AG04449 (cell line): Measurements from ENCODE around the gene TERB1.

ENCODE experiments used
- CTCF ChIA-PET: fragments of 350-600 bp; formaldehyde crosslinking; extraction: SDS; loops from one replicate; lab custom pipeline; 2021; ENCODE audit warnings: antibody characterized with exemption; lab: Yijun Ruan, JAX
- POLR2A ChIA-PET: fragments of 400-600, 350-600 bp; formaldehyde crosslinking; extraction: SDS; loops from one replicate; lab custom pipeline; 2020; ENCODE audit warnings: antibody characterized with exemption, inconsistent platforms; lab: Yijun Ruan, JAX
- DNase-seq: peaks from one replicate; pipeline ENCODE4 v3.0.0-alpha.2; 2010; ENCODE audit warnings: low read depth, low spot score
- H3K4me3 ChIP-seq: 2 replicates; pipeline ENCODE4 v1.5.1; 2011; ENCODE audit warnings: low read depth, mild to moderate bottlenecking, control low read depth, low read length
- TF ChIP-seq, protein P1 (sequence below): IDR thresholded peaks from one replicate; pipeline ENCODE4 v1.5.1; 2011; ENCODE audit warnings: mild to moderate bottlenecking, moderate library complexity, low read length, control low read depth, inconsistent platforms; ENCODE audit not compliant: insufficient read depth; ENCODE audit errors: missing control alignments

The TERB1 gene

DNA sequence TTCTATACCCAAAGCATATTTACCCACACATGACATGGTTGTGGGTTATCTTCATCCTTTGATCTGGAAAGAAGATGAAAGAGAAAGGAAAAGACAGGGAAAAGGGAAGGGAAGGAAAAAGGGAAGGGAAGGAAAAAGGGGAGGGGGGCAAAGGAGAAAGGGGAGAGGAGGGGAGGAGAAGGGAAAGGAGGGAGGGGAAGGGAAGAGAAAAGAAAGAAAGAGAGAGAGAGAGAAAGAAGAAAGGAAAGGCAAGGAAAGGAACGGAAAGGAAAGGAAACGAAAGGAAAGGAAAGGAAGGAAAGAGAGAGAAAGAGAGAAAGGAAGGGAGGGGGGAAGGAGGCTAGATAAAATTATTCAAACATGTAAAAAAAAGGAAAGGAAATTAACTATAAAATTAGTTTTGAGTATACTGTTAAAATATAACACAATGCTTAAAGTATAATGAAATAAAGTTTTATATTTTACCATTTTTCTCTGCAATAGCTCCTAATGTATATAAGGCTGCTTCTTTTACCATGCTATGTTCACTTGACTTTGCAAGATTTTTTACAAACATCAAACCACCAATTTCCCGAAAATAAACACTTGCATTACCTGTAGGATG lies 11.2 kb downstream of the TERB1 start:
- DNase-seq, result no peak
- ChIA-PET CTCF (no interaction called here), POLR2A (no interaction called here)
- TF ChIP-seq, protein P1, sequence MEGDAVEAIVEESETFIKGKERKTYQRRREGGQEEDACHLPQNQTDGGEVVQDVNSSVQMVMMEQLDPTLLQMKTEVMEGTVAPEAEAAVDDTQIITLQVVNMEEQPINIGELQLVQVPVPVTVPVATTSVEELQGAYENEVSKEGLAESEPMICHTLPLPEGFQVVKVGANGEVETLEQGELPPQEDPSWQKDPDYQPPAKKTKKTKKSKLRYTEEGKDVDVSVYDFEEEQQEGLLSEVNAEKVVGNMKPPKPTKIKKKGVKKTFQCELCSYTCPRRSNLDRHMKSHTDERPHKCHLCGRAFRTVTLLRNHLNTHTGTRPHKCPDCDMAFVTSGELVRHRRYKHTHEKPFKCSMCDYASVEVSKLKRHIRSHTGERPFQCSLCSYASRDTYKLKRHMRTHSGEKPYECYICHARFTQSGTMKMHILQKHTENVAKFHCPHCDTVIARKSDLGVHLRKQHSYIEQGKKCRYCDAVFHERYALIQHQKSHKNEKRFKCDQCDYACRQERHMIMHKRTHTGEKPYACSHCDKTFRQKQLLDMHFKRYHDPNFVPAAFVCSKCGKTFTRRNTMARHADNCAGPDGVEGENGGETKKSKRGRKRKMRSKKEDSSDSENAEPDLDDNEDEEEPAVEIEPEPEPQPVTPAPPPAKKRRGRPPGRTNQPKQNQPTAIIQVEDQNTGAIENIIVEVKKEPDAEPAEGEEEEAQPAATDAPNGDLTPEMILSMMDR, result no peak
- H3K4me3 ChIP-seq, result no peak overlapping the region

- TF ChIP-seq, protein P1, result no peak
- CTCF ChIA-PET, result no interaction called here
- no peak overlapping the region for H3K4me3 ChIP-seq
- POLR2A ChIA-PET, result no interaction called here
- DNase-seq, result no peak
Measured at GRCh38 chr16:66787427-66787826, 14.0 kb downstream of the TERB1 start.

DNA sequence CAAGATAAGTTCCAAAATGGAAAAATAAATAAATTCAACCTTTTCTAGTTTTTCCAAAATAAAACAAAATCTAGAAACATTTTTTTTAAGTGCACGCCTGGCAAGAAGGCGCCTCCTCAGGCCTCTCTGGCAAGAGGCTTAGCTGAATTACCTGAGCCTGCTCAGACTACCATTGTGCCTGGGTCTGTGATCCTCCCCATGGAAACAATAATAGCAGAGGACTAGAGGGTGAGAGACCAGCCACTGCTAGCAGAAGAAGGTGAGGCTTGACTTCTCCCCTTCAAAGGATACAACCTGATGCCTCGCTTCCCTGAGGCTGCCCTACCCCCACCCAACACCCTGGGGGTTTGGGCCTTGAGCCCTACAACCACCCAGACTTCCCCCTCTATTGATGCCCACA lies 14.8 kb downstream of the TERB1 start:
- TF ChIP-seq, protein P1, result no peak
- H3K4me3 ChIP-seq, result no peak overlapping the region
- ChIA-PET CTCF (no interaction called here), POLR2A (no interaction called here)
- no peak for DNase-seq

DNA sequence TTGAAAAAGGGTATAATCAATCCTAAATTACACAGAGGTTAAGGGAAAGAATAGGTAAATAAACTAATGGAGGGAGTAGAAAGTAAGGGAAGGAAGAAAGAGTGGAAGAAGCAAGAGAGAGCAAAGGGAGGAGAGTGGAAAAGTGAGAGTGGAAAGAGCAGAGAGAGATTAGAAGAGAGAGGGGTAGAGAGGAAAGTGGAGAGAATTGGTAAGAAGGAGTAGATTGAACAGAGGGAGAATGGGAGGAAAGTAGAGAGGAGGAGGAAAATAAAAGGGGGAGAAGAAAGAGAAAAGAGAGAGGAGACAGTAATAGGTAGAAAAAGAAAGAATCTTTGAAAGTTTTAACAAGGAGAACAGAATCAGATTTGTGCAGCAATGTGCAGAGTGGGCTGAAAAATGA lies 24.9 kb downstream of the TERB1 start:
- no peak for DNase-seq
- no peak overlapping the region for H3K4me3 ChIP-seq
- TF ChIP-seq, protein P1, result no peak
- ChIA-PET CTCF (interaction anchor here (2.0 to 4.2 kb wide), 2 partner anchors 25 to 54 kb away, joined by 23 to 25 read pairs; partner anchors contain the start of genes DYNC1LI2 and NAE1), POLR2A (no interaction called here)

DNA sequence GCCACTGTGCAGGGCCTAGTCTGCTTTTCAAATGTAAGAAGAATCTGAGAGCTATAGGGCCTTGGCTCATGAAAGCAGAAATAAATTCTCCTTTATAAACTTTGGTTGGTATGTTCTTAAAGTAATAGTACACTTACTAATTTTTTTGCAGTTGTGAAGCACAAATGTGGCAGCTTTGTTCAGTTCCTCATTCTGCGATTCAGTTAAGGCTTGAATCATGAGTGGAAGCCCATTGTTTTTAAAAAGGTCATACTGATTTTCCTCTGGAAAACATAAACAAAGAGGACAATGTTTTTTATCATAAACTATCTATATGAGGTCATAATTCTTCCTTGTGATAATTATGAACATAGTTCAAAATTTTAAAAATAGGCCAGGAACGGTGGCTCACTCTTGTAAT lies 26.4 kb downstream of the TERB1 start:
- H3K4me3 ChIP-seq, result no peak overlapping the region
- DNase-seq, result no peak
- ChIA-PET CTCF (interaction anchor here (1.2 kb wide), 1 partner anchor 23 kb away, joined by 8 read pairs; the partner anchor contains the start of gene DYNC1LI2), POLR2A (no interaction called here)
- TF ChIP-seq, protein P1, result no peak

DNA sequence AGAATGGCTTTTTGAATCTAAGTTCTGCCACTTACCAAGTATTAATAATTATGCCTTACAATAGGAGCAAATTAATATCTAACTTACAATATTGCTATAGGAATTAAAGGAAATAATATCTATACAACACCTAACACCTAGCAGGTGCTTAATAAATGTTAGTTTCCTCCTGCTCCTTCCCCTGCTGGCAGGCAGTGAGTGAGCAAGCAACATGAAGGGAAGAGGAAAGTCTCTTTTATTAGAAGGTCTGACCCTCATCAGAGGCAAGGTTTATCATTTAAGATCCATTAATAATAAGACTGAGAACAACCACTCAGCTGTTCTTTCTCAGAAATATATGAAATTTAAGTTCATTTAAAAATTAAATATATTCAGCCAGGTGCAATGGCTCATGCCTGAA lies 43.3 kb downstream of the TERB1 start:
- ChIA-PET POLR2A (no interaction called here), CTCF (interaction anchor here (1.1 kb wide), 1 partner anchor 14 kb away, joined by 3 read pairs; no protein-coding TSS in a partner anchor)
- DNase-seq, result no peak
- no peak overlapping the region for H3K4me3 ChIP-seq
- TF ChIP-seq, protein P1, result no peak
